ENCODE measurements around the gene CCR1.
"Not testable (repeated sequence)": the region's sequence is repeated elsewhere in the genome, so short reads cannot be mapped to it uniquely, and the experiment has no call there.

The CCR1 gene

DNA sequence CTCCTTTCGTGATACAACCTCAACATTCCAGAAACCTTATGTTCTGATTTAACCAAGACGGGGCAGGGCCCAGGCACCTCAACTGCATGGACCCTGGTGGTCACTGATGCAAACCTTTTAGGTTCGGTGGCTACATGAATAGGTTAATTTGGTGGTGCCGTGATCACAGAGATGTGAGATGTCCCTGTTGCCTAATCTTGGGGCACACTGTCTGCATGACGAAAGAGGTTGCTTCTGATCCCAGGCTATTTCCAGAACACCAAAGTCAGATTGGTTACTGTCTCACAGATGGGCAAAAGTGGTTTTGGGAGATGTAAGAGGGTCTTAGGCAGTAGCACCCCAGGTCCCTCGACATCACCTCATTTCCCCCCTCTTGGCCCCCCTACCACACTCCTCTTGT, 4.0 kb upstream of the CCR1 start:
- no peak for DNase-seq (ENCODE audit: low read depth in 2 of 2)

DNA sequence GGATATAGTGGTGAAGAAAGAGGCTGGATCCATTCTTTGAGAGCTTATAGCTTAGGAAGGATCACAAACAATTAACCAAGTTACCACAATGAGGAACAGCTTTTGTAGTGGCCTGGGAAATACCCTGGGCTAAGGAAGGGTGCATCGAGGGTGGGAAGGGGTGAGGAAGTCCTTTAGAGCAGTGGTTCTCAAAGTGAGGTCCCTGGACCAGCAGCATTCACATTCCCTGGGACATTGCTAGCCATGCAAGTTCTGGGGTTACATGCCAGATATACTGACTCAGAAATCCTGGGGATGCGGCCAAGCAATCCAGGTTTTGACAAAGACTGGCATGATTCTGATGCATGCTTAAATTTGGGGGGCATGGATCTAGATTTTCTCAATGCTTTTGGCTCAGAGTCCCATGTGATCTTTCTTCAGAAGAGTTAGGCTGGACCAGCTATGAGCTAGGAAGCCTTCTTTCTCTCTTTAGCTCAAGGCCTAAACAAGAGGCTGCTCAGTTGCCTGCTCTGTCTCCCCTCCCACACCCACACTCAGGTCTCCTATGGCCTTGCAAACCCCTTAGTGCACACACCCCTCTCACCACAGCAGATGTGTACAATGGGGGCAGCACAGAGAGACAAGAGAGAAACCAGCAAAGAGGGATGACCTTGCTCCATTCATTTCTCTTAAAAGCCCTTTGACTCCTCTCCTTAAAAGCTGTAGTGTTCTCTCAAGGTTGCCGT, 1.8 kb upstream of the CCR1 start:
- no peak for DNase-seq (ENCODE audit: low read depth in 2 of 2)

DNA sequence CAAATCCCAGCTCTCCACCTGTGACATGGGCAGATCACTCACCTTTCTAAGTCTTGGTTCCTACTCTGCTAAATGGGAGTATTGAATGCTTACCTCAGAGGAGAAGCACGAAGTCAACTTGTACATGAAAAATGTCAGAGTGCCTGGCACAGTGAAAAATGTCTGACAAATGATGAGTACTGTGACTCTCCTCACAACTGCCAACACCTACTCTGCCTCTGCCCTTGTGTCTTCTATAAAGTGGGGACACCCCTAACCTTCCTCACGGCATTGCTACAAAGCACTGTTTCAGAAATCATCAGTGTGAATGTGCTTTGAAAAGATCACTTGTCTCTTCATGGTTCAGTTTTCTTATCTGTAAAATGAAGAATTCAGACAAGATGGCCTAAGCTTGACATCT, 940 bp upstream of the CCR1 start:
- DNase-seq (ENCODE audit: low read depth in 2 of 2): no peak

DNA sequence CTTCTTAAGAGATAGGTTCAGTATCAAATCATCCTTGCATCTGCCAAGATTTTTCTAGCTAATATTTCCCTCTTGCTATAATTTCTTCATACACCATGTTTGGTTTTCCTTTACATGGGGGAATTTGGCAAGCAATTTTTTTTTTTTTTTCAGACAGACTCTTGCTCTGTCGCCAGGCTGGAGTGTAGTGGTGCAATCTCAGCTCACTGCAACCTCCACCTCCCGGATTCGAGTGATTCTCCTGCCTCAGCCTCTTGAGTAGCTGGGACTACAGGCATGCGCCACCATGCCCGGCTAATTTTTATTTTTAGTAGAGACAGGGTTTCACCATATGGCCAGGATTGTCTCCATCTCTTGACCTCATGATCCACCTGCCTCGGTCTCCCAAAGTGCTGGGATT, 599 bp downstream of the CCR1 start:
- DNase-seq (ENCODE audit: low read depth in 2 of 2): not testable (repeated sequence)

DNA sequence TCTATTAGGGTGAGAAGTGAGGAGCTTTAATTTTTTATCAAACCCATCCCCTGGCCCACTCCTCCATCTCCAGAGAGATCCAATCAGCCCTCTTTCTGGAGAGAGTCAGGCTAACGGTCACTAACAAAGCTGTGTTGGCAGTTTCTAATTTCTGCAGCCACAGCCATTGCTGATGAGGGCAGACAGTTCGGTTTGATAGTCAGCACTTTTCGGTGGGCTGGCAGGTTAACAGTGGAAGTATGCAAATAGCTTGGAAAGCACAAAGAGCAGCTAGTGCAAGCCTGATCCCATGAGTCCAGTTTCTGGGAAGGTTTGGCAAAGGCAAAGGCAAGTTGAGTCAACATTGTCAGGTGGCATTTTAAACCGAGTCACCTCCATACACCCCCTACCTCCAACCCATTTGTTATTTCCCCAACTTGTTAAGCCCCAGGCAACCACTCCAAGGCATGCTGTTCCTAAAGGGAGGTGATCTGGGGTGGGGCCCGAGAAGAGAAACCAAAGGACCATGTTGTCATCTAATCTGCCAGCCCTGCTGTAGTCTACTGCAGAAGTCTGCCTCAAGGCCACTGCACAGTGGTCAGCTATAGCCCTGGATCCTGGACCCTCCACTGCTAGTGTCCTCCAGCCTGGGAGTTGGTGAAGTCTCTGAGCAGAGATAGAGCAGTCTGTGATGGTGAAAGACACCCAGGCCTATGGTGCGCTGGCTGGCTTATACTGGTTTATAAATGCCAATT, 1.7 kb downstream of the CCR1 start:
- no peak for DNase-seq (ENCODE audit: low read depth in 2 of 2)

DNA sequence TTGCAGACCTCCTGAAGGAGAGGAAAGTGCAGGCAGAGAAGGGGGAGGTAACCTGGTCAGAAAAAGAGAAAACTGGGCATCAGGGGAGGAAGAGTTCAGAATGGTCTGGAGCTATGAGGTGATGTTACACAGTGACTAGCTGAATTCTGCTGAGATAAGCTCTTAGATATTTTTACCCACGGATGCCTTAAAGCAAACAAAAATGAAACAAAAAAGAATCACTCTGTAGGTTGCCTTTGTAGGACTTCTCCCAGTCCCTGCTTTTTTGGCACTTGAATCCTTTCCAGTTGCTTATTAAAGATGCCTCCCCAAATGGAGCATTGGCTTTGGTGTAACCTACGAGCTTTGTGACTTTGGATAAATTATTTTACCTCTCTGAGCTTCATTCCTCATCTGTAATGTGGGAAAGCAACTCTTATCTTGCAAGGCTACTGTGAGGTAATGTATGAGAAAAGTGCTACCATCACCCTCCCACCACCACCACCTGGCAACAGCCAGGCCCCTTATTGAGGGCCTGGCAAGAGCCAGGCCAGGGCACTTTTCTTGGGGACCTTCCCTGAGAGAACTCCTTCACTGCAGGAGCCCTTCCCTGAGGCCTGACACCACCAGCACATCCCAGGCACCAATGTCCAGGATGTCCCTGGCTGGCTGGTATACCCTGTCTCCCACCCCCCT, 2.7 kb downstream of the CCR1 start:
- DNase-seq (ENCODE audit: low read depth in 2 of 2): no peak

DNA sequence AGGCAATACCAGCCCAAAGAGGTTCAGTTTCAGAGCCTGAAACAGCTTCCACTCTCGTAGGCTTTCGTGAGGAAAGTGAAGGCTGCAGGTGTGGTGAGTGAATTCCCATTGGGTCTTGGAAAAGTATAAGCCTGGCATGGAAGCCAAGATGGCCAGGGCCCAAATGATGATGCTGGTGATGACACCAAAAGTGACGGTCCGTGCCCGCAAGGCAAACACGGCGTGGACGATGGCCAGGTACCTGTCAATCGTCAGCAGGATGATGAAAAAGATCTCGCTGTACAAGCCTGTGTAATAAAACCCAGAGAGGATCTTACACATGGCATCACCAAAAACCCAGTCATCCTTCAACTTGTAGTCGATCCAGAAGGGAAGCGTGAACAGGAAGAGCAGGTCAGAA, 4.4 kb downstream of the CCR1 start:
- no peak for DNase-seq (ENCODE audit: low read depth in 2 of 2)

DNA sequence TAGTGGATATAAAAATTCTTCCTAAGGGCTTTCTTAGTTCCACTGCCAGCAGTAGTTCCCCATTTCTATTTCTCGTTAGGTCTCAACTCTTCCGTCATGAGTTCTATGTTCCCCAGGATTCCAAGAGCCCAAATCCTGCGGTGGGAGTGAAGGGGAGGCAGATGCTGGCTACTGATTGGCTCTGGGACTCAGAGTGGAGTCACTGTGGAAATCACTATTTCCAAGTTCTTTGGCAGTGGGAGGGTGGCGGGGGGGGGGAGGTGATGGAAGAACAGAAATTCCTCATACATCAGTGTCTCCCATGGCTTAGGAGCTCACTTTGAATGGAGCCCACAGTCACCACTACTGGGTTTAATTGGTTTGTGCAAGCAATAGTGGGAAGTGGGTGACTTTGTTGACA, 5.6 kb downstream of the CCR1 start:
- no peak for DNase-seq (ENCODE audit: low read depth in 2 of 2)

DNA sequence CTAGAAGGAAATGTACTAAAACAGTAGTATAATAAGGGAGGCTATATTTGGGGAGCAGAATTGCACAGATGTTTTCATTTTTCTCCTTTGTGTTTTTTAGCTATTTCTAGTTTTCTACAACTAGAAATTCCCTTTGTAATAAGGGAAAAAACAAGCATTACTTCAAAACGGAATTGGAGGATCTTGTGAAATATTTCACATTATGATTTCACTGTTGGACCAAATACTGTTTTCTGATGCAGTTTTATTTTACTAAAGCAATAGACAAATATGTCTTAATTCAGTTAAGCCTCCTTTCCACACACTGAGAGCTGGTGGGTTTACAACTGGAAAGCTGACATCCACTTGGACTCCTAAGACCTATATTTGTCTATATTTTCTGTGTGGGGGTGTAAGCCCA, 7.3 kb downstream of the CCR1 start:
- no peak for DNase-seq (ENCODE audit: low read depth in 2 of 2)

DNA sequence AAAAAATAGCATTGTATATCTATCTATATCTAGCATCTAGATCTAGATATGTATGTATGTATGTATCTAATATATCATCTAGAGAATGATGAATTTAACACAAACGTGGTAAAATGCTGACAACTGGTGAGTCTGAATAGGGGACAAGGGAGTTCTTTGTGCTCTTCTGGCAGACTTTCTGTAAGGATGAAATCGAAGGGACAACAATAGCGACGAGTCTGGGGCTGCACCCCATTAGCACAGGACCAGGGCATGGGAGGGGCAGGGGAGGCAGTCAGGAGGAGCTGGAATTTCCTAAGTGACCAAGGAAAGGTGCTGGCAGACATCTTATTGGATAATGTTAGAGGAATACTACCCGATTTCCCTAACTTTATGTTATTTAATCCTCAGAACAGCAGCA, 7.9 kb downstream of the CCR1 start:
- no peak for DNase-seq (ENCODE audit: low read depth in 2 of 2)

DNA sequence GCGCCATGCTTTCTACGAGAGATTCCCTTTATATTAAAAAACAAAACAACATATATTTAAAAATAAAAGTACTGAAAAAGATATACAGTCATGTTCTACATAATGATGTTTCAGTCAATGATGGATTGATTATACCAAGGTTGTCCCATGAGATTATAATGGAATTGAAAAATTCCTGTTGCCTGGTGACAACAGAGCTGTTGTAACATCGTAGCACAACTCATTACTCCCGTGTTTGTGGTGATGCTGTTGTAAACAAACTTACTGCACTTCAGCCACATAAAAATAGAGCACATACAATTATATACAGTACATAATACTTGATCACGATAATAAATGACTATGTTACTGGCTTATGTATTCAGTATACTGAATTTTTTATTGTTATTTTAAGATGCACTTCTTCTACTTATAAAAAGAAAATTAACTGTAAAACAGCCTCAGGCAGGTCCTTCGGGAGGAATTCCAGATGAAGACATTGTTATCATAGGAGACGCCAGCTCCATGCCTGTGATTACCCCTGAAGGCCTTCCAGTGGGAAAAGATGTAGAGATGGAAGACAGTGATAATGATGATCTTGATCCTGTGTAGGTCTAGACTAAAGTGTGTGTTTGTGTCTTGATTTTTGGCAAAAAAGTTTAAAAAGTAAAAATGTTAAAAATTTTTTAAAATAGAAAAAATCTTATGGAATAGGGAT, 11.7 kb downstream of the CCR1 start:
- no peak for DNase-seq (ENCODE audit: low read depth in 2 of 2)

DNA sequence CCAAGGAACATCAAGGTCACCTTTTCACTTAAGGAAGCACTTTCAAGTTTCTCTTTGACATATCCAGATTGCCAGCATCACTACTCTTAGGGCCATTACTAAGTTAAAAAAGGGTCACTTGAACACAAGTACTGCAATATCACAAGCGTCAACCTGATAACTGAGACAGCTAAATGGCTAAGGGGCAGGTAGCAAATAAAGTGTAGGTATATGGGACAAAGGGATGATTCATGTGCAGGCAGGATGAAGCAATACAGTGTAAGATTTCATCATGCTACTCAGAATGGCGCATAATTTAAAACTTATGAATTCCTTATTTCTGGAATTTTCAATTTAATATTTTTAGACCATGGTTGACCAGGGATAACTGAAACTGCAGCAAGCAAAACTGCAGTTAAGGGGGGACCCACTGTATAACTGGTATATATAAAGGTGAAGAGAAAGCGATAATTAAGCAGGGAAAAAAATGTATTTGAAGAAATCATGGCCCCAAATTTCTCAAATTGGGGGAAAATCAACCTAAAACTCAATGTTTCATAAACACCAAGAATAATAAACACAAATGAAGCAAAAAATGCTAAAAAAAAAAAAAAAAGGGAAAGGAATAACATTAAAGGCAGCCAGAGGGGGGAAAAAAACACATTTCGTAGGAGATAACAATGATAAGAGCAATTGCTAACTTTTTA, 13.1 kb downstream of the CCR1 start:
- DNase-seq (ENCODE audit: low read depth in 2 of 2): no peak

DNA sequence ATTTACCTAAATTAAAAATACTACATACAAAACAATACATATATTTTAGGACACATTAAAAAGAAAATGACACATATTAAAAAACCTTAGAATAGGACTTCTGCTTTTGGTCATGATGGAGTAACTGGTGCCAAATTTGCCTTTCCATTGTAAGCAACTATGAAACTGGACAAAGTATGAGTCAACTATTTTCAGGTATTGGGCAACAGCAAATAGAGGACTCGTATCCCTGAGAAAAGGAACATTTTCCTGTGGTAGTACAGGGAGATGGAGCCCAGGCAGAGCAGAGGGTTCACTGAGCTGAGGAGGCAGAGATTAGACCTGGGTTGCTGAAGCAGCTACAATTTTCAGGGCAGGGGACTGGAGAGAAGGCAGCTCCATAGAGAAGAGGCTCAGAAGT, 14.7 kb downstream of the CCR1 start:
- no peak for DNase-seq (ENCODE audit: low read depth in 2 of 2)

DNA sequence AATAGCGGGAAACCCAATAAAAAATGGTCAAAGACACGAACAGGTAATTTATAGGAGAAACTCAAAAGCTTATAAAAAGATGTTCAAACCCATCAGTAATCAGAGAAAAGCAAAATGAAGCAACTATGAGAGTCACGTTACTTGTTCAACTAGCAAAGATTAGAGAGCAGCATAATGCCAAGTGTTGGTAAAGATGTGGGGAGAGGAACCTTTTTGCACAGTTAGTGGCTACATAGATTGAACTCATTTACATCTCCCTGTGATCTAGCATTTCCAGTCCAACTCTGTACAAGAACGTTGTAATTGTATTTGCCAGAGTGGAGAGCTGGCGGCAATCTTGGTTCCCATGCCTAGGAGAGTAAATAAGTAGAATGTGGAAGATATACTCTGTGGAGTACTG, 15.2 kb downstream of the CCR1 start:
- no peak for DNase-seq (ENCODE audit: low read depth in 2 of 2)

DNA sequence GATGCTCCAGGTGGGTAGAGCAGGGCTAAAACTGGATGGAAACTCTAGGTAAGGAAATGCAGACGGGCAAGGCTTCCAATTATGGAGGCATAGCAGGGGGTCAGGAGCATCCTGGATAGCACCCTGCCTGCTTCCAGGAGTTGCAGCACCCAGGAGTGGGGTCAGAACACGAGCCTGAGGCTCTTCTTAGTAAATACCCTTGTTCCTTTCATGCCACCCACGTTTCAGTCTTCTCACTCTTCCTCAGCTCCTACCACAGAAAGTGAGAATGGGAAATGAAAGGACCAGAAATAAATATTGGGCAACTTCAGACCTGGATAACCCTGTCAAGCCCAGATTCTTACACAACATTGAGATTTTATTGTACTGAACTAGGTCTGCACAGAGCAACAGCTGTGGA, 16.4 kb downstream of the CCR1 start:
- no peak for DNase-seq (ENCODE audit: low read depth in 2 of 2)

DNA sequence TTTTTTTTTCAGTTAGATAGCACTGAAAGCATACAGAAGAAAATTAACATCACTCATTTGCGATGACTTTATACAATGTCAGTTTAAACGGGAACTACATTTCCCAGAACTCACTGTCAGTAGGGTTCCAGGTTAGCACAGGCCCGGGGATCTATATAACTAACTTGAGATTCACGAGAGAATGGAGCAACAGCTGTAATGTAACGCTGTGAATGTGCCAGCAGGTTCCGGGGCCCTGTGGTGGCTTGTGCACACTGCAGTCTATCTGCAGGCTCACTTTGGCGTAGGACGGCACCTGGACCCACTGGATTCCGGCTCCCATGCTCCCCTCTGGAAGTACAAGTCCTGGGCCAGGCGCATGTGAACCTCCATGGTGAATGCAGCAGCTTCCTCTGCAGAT, 19.4 kb downstream of the CCR1 start:
- DNase-seq (ENCODE audit: low read depth in 2 of 2): no peak

DNA sequence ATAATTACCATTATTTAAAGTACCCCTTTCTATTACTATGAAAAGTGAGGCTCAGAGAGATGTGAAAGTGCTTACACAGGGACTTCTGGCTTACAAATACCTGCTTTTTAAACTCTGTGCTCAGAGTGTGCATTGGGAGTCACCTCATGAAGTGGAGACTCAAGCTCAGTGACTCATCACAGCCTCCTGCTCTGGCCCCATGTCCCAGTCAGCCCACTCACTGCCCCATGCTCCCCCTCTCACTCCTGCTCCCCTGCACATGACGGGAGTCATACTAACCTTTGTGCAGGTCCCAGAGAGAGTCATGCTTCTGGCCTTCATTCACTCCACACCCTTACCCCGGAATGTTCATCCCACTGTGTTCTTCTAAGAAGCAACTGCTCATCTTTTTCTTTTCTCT, 20.2 kb downstream of the CCR1 start:
- DNase-seq (ENCODE audit: low read depth in 2 of 2): no peak

DNA sequence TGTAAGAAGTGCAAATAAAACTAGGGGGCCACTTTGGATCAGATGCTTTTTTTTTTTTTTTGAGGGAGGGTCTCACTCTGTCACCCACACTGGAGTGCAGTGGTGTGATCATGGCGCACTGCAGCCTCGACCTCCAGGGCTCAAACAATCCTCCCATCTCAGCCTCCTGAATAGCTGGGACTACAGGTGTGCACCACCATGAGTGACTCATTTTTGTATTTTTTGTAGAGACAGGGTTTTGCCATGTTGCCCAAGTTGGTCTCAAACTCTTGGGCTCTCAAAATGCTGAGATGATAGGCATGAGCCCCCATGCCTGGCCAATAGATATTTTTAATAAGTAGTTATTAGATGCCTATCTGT, 20.8 kb downstream of the CCR1 start:
- no peak for DNase-seq (ENCODE audit: low read depth in 2 of 2)

DNA sequence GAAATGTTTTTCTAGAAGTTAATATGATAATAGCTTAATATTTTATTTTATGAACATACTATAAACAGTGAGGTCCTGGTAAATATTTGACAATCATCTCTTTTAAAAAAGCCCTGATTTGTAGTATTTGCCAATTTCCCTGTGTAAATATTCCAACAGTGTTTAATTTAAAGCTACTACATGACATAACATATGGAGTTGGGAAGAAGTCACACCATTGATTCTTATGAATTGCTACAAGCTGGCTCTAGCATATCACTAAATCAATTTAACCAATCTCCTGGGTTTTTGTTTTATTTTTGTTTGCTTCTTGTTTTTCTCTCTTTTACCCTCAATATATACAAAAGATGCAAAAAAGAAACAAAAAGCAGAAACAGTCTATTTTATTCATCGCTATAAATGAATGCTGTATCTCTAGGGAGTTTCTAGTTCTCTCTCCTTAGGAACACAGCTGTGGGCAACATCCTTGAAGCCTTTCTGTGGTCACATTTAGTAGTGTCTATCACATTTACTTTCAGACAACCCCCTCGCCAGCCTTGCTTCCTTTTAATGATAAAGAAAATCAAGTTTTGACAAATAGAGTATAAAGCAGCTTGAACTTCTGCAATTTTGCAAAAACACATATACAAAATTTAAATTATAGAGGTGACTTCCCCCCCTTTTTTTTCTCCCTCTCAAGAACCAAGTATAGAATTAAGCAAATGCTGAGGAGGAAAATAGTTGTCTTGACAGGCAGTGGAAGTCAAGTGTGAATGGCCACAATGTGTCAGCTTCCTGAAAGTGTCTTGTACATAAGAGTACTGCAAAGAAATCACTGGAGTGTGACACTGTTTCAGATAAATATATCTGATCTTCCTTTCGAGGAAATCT, 21.4 kb downstream of the CCR1 start:
- DNase-seq (ENCODE audit: low read depth in 2 of 2): no peak

DNA sequence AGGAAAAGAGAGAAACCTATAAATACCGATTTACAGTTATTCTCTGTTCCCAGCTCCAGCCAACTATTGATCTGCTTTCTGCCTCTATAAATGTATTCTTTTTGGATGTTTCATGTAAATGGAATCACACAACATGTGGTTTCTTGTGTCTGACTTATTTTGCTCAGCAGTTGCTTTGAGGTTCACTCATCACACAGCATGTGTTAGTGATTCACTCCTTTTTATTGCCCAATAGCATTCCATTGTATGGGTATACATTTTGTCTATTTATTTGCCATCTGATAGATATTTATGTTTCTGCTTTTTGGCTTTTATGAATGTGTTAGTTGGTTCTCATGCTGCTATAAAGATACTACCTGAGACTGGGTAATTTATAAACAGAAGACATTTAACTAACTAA, 23.6 kb downstream of the CCR1 start:
- no peak for DNase-seq (ENCODE audit: low read depth in 2 of 2)

DNA sequence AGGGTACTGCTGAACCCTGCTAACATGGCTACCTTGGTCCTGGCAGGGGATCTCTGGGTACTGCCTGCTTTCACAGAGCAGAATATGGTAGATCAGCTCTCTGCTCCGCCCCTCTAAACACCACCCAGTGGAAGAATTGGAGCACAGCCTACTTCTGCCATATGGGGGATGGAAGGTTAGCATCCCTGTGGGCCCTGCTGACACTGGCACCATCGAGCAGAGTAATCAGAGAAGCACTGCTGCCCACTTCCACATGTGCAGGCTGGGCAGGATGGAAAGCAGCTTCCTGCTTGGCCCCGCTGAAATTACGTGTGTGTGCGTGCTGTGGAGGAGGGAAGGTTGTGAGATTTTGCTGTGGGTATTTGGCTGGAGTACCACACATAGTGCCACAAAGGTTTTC, 24.8 kb downstream of the CCR1 start:
- no peak for DNase-seq (ENCODE audit: low read depth in 2 of 2)

Measured in activated CD8-positive, alpha-beta memory T cell treated with anti-CD3 and anti-CD28 coated beads for 4 hours (primary cell).